ENCODE measurements around the gene SH2D7.

GRCh38 chr15:78082106-78082742 is 10.1 kb upstream of the SH2D7 start:
- TF ChIP-seq, protein P1, sequence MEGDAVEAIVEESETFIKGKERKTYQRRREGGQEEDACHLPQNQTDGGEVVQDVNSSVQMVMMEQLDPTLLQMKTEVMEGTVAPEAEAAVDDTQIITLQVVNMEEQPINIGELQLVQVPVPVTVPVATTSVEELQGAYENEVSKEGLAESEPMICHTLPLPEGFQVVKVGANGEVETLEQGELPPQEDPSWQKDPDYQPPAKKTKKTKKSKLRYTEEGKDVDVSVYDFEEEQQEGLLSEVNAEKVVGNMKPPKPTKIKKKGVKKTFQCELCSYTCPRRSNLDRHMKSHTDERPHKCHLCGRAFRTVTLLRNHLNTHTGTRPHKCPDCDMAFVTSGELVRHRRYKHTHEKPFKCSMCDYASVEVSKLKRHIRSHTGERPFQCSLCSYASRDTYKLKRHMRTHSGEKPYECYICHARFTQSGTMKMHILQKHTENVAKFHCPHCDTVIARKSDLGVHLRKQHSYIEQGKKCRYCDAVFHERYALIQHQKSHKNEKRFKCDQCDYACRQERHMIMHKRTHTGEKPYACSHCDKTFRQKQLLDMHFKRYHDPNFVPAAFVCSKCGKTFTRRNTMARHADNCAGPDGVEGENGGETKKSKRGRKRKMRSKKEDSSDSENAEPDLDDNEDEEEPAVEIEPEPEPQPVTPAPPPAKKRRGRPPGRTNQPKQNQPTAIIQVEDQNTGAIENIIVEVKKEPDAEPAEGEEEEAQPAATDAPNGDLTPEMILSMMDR (conservative IDR thresholded peaks at IDR 0.05; ENCODE audit: low read depth, low read length) = no peak
- TF ChIP-seq EZH2 (IDR thresholded peaks at IDR 0.05; ENCODE audit: borderline replicate concordance, low read depth, low read length, poor library complexity, severe bottlenecking) = no peak
